ENCODE data around the gene HNRNPD. TPM values are rescaled to one million over a fixed set of nuclear protein-coding genes. Genes with fewer than 3 reads are reported as not detected.

Gene HNRNPD
- total RNA-seq, 1 donor from 2014 or later = 353 TPM

GRCh38 chr4:82382751-82383150, 9.0 kb upstream of the HNRNPD start:
- Mint-ChIP-seq H3K9me3 (ENCODE audit: unreplicated experiment) (peaks cover 6% of the 10 kb centered on the region), H3K27ac (ENCODE audit: unreplicated experiment) (no peak overlapping the region)
- no peak for TF ChIP-seq CTCF (IDR thresholded peaks at IDR 0.05; ENCODE audit: unreplicated experiment)

GRCh38 chr4:82381661-82382296, 8.0 kb upstream of the HNRNPD start:
- H3K4me3 Mint-ChIP-seq (ENCODE audit: unreplicated experiment) = no peak overlapping the region
- peaks cover 6% of the 10 kb centered on the region for H3K9me3 Mint-ChIP-seq (ENCODE audit: unreplicated experiment)
- peaks cover 4% of the 10 kb centered on the region for H3K27me3 Mint-ChIP-seq (ENCODE audit: unreplicated experiment)
- H3K36me3 Mint-ChIP-seq (ENCODE audit: low read depth, unreplicated experiment) = peaks cover 15% of the 10 kb centered on the region
- H3K27ac Mint-ChIP-seq (ENCODE audit: unreplicated experiment) = no peak overlapping the region
- no peak for TF ChIP-seq CTCF (IDR thresholded peaks at IDR 0.05; ENCODE audit: unreplicated experiment)
- no peaks in the 10 kb centered on the region for H3K4me1 Mint-ChIP-seq (ENCODE audit: unreplicated experiment)
- no peak for DNase-seq (ENCODE audit: low spot score)

More at GRCh38 chr4:82382751-82383150, 9.0 kb upstream of the HNRNPD start:
- DNase-seq (ENCODE audit: low spot score) = no peak
- H3K4me3 Mint-ChIP-seq (ENCODE audit: unreplicated experiment) = no peak overlapping the region
- peaks cover 4% of the 10 kb centered on the region for H3K27me3 Mint-ChIP-seq (ENCODE audit: unreplicated experiment)
- peaks cover 16% of the 10 kb centered on the region for H3K36me3 Mint-ChIP-seq (ENCODE audit: low read depth, unreplicated experiment)
- no peaks in the 10 kb centered on the region for H3K4me1 Mint-ChIP-seq (ENCODE audit: unreplicated experiment)

- no peak overlapping the region for H3K4me3 Mint-ChIP-seq (ENCODE audit: unreplicated experiment)
- H3K9me3 Mint-ChIP-seq (ENCODE audit: unreplicated experiment) = peaks cover 6% of the 10 kb centered on the region
- no peak for DNase-seq (ENCODE audit: low spot score)
- peaks cover 4% of the 10 kb centered on the region for H3K27me3 Mint-ChIP-seq (ENCODE audit: unreplicated experiment)
- no peak overlapping the region for H3K27ac Mint-ChIP-seq (ENCODE audit: unreplicated experiment)
- peaks cover 4% of the 10 kb centered on the region for H3K4me1 Mint-ChIP-seq (ENCODE audit: unreplicated experiment)
- peaks cover 15% of the 10 kb centered on the region for H3K36me3 Mint-ChIP-seq (ENCODE audit: low read depth, unreplicated experiment)
- no peak for TF ChIP-seq CTCF (IDR thresholded peaks at IDR 0.05; ENCODE audit: unreplicated experiment)
Observed at GRCh38 chr4:82381235-82381634, 7.4 kb upstream of the HNRNPD start.

- no peak overlapping the region for H3K27ac Mint-ChIP-seq (ENCODE audit: unreplicated experiment)
Observed at GRCh38 chr4:82380831-82381230, 7.0 kb upstream of the HNRNPD start.

More at GRCh38 chr4:82380831-82381230, 7.0 kb upstream of the HNRNPD start:
- H3K36me3 Mint-ChIP-seq (ENCODE audit: low read depth, unreplicated experiment) = peaks cover 14% of the 10 kb centered on the region
- no peak for TF ChIP-seq CTCF (IDR thresholded peaks at IDR 0.05; ENCODE audit: unreplicated experiment)
- H3K9me3 Mint-ChIP-seq (ENCODE audit: unreplicated experiment) = peaks cover 4% of the 10 kb centered on the region
- H3K27me3 Mint-ChIP-seq (ENCODE audit: unreplicated experiment) = peaks cover 4% of the 10 kb centered on the region
- H3K4me1 Mint-ChIP-seq (ENCODE audit: unreplicated experiment) = peaks cover 8% of the 10 kb centered on the region
- no peak for DNase-seq (ENCODE audit: low spot score)
- H3K4me3 Mint-ChIP-seq (ENCODE audit: unreplicated experiment) = no peak overlapping the region

Data from endothelial cell (in vitro differentiated cells).